Colonic mucosa (tissue), 4 donors: ENCODE results near the gene BNIP5. TPM values are rescaled to one million over a fixed set of nuclear protein-coding genes. Genes with fewer than 3 reads are reported as not detected.

Experiments
- DNase-seq: peaks from one replicate; pipeline ENCODE4 v3.0.0-alpha.2; 2020
- H3K27ac ChIP-seq: fragments of 200-600 bp; one replicate; pipeline ENCODE4 v1.8.0; 2021
- H3K27me3 ChIP-seq: fragments of 200-600 bp; one replicate; pipeline ENCODE4 v1.8.0; 2021
- H3K36me3 ChIP-seq: fragments of 200-600 bp; one replicate; pipeline ENCODE4 v1.8.0; 2021
- H3K4me1 ChIP-seq: fragments of 200-600 bp; one replicate; pipeline ENCODE4 v1.8.0; 2021; ENCODE audit warnings: mild to moderate bottlenecking
- H3K4me3 ChIP-seq: fragments of 200-600 bp; one replicate; pipeline ENCODE4 v1.8.0; 2021
- H3K9ac ChIP-seq, 2 donors: one replicate each; pipeline ENCODE4 v1.7.0; 2013; ENCODE audit warnings: control low read depth in 2 of 2, low read depth in 2 of 2, low read length in 2 of 2
- H3K9me3 ChIP-seq: fragments of 200-600 bp; one replicate; pipeline ENCODE4 v1.8.0; 2021
- intact Hi-C: fragments of 100-400 bp; cut with DNase I; formaldehyde crosslinking; loops from one replicate; pipeline ENCODE4 v1.14.1; 2022
- total RNA-seq, 2 donors: library from RNA; stranded (reverse); fragmentation: NEBNext Ultra II Directional in 1 of 2; extraction: Animal tissue kit (Norgen Biotek cat#: 25700) in 1 of 2; gene quantifications; one replicate each; pipeline ENCODE4 v1.2.1, GENCODE V29; 2021
- TF ChIP-seq, protein P1 (sequence below): fragments of 200-600 bp; IDR thresholded peaks from one replicate; pipeline ENCODE4 v1.8.0; 2022; ENCODE audit warnings: antibody characterized with exemption, mild to moderate bottlenecking
- donor health status: healthy.
- donor health status: DM: no; HTN: no; CAD: no.
- donor health status: DM: no; HTN: no; CAD: no.

BNIP5 gene
- total RNA-seq, 2 donors from 2014 or later: 4.7 to 7.8 TPM

- H3K36me3 ChIP-seq: no peaks in the 10 kb centered on the region
- no peak for DNase-seq
- no peaks in the 10 kb centered on the region for H3K9me3 ChIP-seq
- H3K27me3 ChIP-seq: no peaks in the 10 kb centered on the region
- no peak overlapping the region for H3K27ac ChIP-seq
- TF ChIP-seq, protein P1, sequence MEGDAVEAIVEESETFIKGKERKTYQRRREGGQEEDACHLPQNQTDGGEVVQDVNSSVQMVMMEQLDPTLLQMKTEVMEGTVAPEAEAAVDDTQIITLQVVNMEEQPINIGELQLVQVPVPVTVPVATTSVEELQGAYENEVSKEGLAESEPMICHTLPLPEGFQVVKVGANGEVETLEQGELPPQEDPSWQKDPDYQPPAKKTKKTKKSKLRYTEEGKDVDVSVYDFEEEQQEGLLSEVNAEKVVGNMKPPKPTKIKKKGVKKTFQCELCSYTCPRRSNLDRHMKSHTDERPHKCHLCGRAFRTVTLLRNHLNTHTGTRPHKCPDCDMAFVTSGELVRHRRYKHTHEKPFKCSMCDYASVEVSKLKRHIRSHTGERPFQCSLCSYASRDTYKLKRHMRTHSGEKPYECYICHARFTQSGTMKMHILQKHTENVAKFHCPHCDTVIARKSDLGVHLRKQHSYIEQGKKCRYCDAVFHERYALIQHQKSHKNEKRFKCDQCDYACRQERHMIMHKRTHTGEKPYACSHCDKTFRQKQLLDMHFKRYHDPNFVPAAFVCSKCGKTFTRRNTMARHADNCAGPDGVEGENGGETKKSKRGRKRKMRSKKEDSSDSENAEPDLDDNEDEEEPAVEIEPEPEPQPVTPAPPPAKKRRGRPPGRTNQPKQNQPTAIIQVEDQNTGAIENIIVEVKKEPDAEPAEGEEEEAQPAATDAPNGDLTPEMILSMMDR: no peak
- intact Hi-C loops: no loop called here
- H3K4me3 ChIP-seq: no peak overlapping the region
- no peaks in the 10 kb centered on the region for H3K4me1 ChIP-seq
- no peak overlapping the region for H3K9ac ChIP-seq
Measured at GRCh38 chr6:36267731-36268477, 68.8 kb downstream of the BNIP5 start.

GRCh38 chr6:36266913-36267644 is 69.6 kb downstream of the BNIP5 start:
- Histone ChIP-seq H3K4me3 (no peak overlapping the region), H3K9me3 (no peaks in the 10 kb centered on the region), H3K9ac (no peak overlapping the region), H3K4me1 (no peaks in the 10 kb centered on the region), H3K36me3 (no peaks in the 10 kb centered on the region), H3K27me3 (no peaks in the 10 kb centered on the region), H3K27ac (no peak overlapping the region)
- no peak for DNase-seq
- intact Hi-C loops: no loop called here
- TF ChIP-seq, protein P1: no peak

Other genes with a start within 250 kb of the BNIP5 start
- 100 to 1,000 TPM; 166 to 186 TPM for gene MAPK13, start 206.4 kb downstream of the BNIP5 start, total RNA-seq
- 10 to 100 TPM; 61.3 to 68.2 TPM for gene BRPF3, start 140.1 kb downstream of the BNIP5 start, total RNA-seq
- under 1 TPM; 0.35 TPM for gene PNPLA1, start 66.8 kb downstream of the BNIP5 start, total RNA-seq
- gene ETV7, start 50.8 kb upstream of the BNIP5 start, total RNA-seq: 1 to 10 TPM; 2.9 to 4.5 TPM
- not detected for gene PXT1, start 106.0 kb upstream of the BNIP5 start, total RNA-seq
- 10 to 100 TPM; 23.8 to 34.9 TPM for gene KCTD20, start 106.1 kb upstream of the BNIP5 start, total RNA-seq
- gene STK38, start 210.6 kb upstream of the BNIP5 start, total RNA-seq: 10 to 100 TPM; 55.9 to 83.4 TPM